Measurements from ENCODE around the gene FOXP1.

FOXP1 gene

GRCh38 chr3:71156062-71156665 is 427.4 kb downstream of the FOXP1 start:
- DNase-seq, result no peak

- DNase-seq, result no peak
Observed at GRCh38 chr3:71154846-71155245, 428.7 kb downstream of the FOXP1 start.

- no peak for DNase-seq
Observed at GRCh38 chr3:71153713-71154112, 429.8 kb downstream of the FOXP1 start.

- no peak for DNase-seq
Observed at GRCh38 chr3:71152892-71153265, 430.6 kb downstream of the FOXP1 start.

GRCh38 chr3:71152039-71152891 is 431.3 kb downstream of the FOXP1 start:
- no peak for DNase-seq

GRCh38 chr3:71149959-71150954 is 433.3 kb downstream of the FOXP1 start:
- DNase-seq, result peak; percentile 49

- DNase-seq, result no peak
Observed at GRCh38 chr3:71148455-71149060, 435.0 kb downstream of the FOXP1 start.

GRCh38 chr3:71146673-71147072 is 436.9 kb downstream of the FOXP1 start:
- DNase-seq, result no peak

- DNase-seq, result no peak
Observed at GRCh38 chr3:71145954-71146353, 437.6 kb downstream of the FOXP1 start.

GRCh38 chr3:71144525-71145253 is 438.8 kb downstream of the FOXP1 start:
- no peak for DNase-seq

- DNase-seq, result no peak
Observed at GRCh38 chr3:71143493-71143892, 440.0 kb downstream of the FOXP1 start.

- DNase-seq, result no peak
Observed at GRCh38 chr3:71142441-71143161, 440.9 kb downstream of the FOXP1 start.

- no peak for DNase-seq
Observed at GRCh38 chr3:71140477-71140876, 443.1 kb downstream of the FOXP1 start.

GRCh38 chr3:71139496-71139895 is 444.0 kb downstream of the FOXP1 start:
- DNase-seq, result no peak

- no peak for DNase-seq
Observed at GRCh38 chr3:71138410-71138809, 445.1 kb downstream of the FOXP1 start.

- DNase-seq, result no peak
Observed at GRCh38 chr3:71136276-71136675, 447.3 kb downstream of the FOXP1 start.

- DNase-seq, result no peak
Observed at GRCh38 chr3:71135373-71136088, 448.0 kb downstream of the FOXP1 start.

- DNase-seq, result no peak
Observed at GRCh38 chr3:71134521-71134920, 449.0 kb downstream of the FOXP1 start.

- no peak for DNase-seq
Observed at GRCh38 chr3:71133865-71134264, 449.7 kb downstream of the FOXP1 start.

GRCh38 chr3:71132995-71133730 is 450.4 kb downstream of the FOXP1 start:
- DNase-seq, result peak; percentile 80

All from NCI-H1105 treated with DMSO at 0.1 percent for 48 hours (cell line).